Mesothelial cell of epicardium (in vitro differentiated cells): ENCODE results near the gene NCAPH2. TPM values are rescaled to one million over a fixed set of nuclear protein-coding genes. Genes with fewer than 3 reads are reported as not detected.
"Not testable (repeated sequence)": the region's sequence is repeated elsewhere in the genome, so short reads cannot be mapped to it uniquely, and the experiment has no call there.

Experiments
- DNase-seq, 2 experiments: peaks; one replicate each; pipeline ENCODE4 v3.0.0; 2021; ENCODE audit warnings: low spot score in 2 of 2; ENCODE audit not compliant: unreplicated experiment in 2 of 2
- H3K27ac Mint-ChIP-seq: 2 replicates; pipeline ENCODE4 v1.8.0; 2021; ENCODE audit warnings: mixed read lengths
- H3K27me3 Mint-ChIP-seq: 2 replicates; pipeline ENCODE4 v1.8.0; 2021; ENCODE audit warnings: low read depth, mixed read lengths
- H3K36me3 Mint-ChIP-seq: 2 replicates; pipeline ENCODE4 v1.8.0; 2021; ENCODE audit warnings: mixed read lengths
- H3K4me1 Mint-ChIP-seq: 2 replicates; pipeline ENCODE4 v1.8.0; 2021; ENCODE audit warnings: mixed read lengths
- H3K4me3 Mint-ChIP-seq: 2 replicates; pipeline ENCODE4 v1.8.0; 2021; ENCODE audit warnings: mild to moderate bottlenecking, moderate library complexity, mixed read lengths
- H3K9me3 Mint-ChIP-seq: 2 replicates; pipeline ENCODE4 v1.8.0; 2021; ENCODE audit warnings: mixed read lengths
- CTCF ChIP-seq: fragments of 200-600 bp; sonication (generic); IDR thresholded peaks from one replicate; pipeline ENCODE4 v1.5.0; 2021; ENCODE audit warnings: antibody characterized with exemption; ENCODE audit not compliant: unreplicated experiment
- total RNA-seq: library from RNA; stranded (reverse); gene quantifications from 3 replicates; pipeline ENCODE4 v1.2.1, GENCODE V29; 2021

Gene NCAPH2
- total RNA-seq, 1 donor from 2014 or later, result 60.3 TPM

- H3K36me3 Mint-ChIP-seq, result no peaks in the 10 kb centered on the region
- no peak for DNase-seq
- peak overlapping the region; percentile 51 for H3K4me3 Mint-ChIP-seq
- H3K4me1 Mint-ChIP-seq, result peaks cover 31% of the 10 kb centered on the region
- H3K27me3 Mint-ChIP-seq, result peaks cover 38% of the 10 kb centered on the region
- TF ChIP-seq CTCF, result no peak
- no peak overlapping the region for H3K27ac Mint-ChIP-seq
- no peaks in the 10 kb centered on the region for H3K9me3 Mint-ChIP-seq
These were observed 22.5 kb downstream of the NCAPH2 start for GRCh38 chr22:50530580-50530876.

- H3K4me1 Mint-ChIP-seq, result peaks cover 31% of the 10 kb centered on the region
- H3K36me3 Mint-ChIP-seq, result no peaks in the 10 kb centered on the region
- no peak for TF ChIP-seq CTCF
- H3K4me3 Mint-ChIP-seq, result peak overlapping the region; percentile 65
- no peaks in the 10 kb centered on the region for H3K9me3 Mint-ChIP-seq
- H3K27ac Mint-ChIP-seq, result peak overlapping the region; percentile 43
- peaks cover 38% of the 10 kb centered on the region for H3K27me3 Mint-ChIP-seq
- DNase-seq, result peak in 1 of 2 experiments; percentile 39
These were observed 23.0 kb downstream of the NCAPH2 start for GRCh38 chr22:50530877-50531545.

GRCh38 chr22:50531546-50531961 is 23.5 kb downstream of the NCAPH2 start:
- Mint-ChIP-seq H3K4me1 (peaks cover 31% of the 10 kb centered on the region), H3K9me3 (no peaks in the 10 kb centered on the region), H3K4me3 (peak overlapping the region; percentile 65), H3K36me3 (no peaks in the 10 kb centered on the region), H3K27me3 (peaks cover 38% of the 10 kb centered on the region), H3K27ac (no peak overlapping the region)
- DNase-seq, result no peak
- no peak for TF ChIP-seq CTCF

- peaks cover 38% of the 10 kb centered on the region for H3K27me3 Mint-ChIP-seq
- no peaks in the 10 kb centered on the region for H3K9me3 Mint-ChIP-seq
- H3K27ac Mint-ChIP-seq, result peak overlapping the region; percentile 9
- no peak for TF ChIP-seq CTCF
- peak overlapping the region; percentile 62 for H3K4me3 Mint-ChIP-seq
- H3K36me3 Mint-ChIP-seq, result no peaks in the 10 kb centered on the region
- H3K4me1 Mint-ChIP-seq, result peaks cover 26% of the 10 kb centered on the region
- peak in 1 of 2 experiments; percentile 44 for DNase-seq
These were observed 24.1 kb downstream of the NCAPH2 start for GRCh38 chr22:50531962-50532674.

GRCh38 chr22:50532824-50533796 is 25.1 kb downstream of the NCAPH2 start:
- H3K36me3 Mint-ChIP-seq, result no peaks in the 10 kb centered on the region
- no peak for TF ChIP-seq CTCF
- no peak for DNase-seq
- peaks cover 25% of the 10 kb centered on the region for H3K4me1 Mint-ChIP-seq
- H3K27ac Mint-ChIP-seq, result peak overlapping the region; percentile 86
- peak overlapping the region; percentile 62 for H3K4me3 Mint-ChIP-seq
- H3K9me3 Mint-ChIP-seq, result no peaks in the 10 kb centered on the region
- H3K27me3 Mint-ChIP-seq, result peaks cover 34% of the 10 kb centered on the region

GRCh38 chr22:50533856-50534711 is 26.1 kb downstream of the NCAPH2 start:
- not testable (repeated sequence) for H3K9me3 Mint-ChIP-seq, DNase-seq, H3K36me3 Mint-ChIP-seq
- Mint-ChIP-seq H3K27me3 (peaks cover 24% of the 10 kb centered on the region), H3K27ac (peak overlapping the region; percentile 86), H3K4me3 (peak overlapping the region; percentile 14), H3K4me1 (peaks cover 25% of the 10 kb centered on the region)
